ENCODE data around the gene AQP2.
A peak's percentile ranks its signal among the peaks of the same experiment; 100 is the strongest.

AQP2 gene

GRCh38 chr12:49942921-49943624 lies 7.5 kb upstream of the AQP2 start:
- DNase-seq = no peak

GRCh38 chr12:49943625-49943960 lies 6.9 kb upstream of the AQP2 start:
- DNase-seq = no peak

DNA sequence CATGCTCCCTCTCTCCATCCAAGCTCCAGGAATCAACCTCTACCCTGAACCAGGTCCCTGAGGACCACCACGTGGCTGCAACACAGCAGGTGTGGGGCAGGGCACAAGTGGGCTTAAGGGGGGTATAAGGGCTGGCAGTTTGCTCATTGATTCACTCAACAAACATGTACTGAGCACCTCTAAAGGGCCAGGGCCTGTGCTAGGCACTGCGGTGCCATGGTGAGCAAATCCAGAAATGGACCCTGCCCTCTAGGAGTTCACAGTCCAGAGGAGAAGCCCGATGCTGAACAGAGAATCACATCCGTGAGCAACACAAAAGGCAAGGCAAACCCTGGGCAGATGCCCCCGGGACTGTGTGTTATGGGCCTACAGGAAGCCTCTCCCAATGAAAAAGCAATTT lies 6.5 kb upstream of the AQP2 start:
- DNase-seq = no peak

DNA sequence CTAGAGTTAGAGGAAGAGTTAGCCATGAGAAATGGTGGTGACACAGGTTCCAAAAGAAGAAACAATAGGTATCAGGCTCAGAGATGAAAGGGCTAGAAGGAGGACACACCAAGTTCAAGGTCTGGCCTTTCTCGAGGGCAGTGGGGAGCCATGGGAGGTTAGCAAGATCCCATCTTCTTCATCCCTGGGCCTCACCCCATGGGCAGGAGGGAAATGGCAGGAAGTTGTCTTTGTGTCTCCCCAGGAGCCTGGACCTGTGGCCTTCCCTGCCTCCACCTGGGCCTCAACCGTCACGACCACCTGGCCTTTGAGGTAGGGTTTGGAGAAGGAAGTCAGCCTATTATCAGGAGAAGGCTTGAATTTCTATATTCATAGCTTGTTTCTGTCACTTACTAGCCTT lies 5.8 kb upstream of the AQP2 start:
- no peak for DNase-seq

DNA sequence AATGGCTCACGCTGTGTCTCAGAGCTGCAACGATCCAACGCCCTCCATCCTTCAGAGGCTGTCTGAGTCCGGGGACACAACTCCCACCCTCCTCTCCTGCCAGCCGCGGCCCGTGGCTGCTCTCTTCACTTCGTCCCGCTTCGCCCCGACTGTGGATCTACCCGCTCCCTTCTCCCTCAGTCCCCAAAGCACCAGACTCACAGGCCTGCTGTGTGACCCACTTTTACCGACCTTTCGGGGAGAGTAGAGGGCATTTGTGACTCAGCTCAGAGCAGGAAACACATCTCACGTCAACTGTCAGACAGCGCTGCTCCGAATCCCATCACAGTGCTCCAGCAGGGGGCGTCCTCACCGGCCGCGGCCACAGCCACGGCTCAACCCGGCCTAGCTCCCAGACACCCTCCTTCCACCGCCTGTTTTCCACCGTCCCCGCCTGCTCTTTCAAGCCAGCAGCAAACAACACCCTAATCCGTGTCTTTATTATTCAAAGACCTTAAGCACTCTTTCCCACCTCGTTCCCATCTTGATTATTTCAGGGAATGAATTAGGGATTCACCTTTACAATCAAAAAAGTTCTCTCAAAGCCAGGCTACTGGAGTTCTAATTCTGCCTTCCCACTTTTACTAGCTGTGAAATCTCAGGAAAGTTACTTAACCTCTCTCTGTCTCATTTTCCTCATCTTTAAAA lies 5.0 kb upstream of the AQP2 start:
- peak; percentile 90 for DNase-seq

GRCh38 chr12:49946086-49946485 lies 4.5 kb upstream of the AQP2 start:
- no peak for DNase-seq

DNA sequence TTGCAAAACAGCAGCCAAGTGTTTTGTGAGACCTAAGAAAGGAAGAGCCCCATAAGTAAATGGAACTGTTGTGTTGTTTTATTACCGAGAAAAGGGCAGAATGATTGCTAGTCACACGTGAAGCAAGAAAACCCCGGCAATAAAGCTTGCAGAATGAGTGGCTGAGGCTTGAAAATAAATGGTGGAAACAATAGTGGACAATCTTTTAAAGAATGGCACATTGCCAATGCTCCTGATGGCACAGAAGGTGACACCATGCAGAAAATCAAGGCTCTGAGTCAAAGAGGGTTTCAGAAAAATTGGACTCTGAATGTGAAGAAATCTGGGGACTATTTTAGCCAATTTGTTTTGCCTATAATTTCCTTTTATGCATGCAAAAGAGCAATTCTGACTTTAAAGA lies 4.0 kb upstream of the AQP2 start:
- DNase-seq = no peak

DNA sequence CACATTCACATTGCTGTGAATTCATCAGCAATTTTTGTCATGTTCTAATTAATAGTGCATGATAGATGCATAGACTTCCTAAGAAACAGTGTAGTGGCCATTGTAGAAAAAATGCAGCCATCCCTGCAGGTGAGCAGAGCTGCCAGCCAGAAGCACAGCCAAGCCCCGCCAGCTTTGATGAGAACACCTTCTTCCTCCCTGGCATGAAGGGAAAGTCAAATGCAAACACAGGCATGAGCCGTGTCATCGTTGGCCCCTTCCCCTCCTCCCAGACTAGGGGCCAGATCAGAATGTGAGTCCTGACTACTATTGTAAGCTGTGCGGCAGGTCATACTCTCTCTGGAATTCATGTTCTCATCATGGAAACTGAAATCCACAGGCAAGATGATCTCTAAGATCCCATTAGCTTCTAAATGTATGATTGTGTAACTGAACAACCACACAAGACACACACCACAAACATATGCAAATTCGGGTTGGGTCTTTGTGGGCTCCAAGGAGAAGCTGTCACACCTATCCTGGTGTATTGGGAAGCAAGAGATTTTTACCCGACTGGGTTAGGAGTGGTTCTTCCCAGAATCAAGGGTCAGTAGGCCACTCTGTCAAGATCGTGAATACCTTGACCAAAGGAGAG lies 2.8 kb upstream of the AQP2 start:
- DNase-seq = no peak

DNA sequence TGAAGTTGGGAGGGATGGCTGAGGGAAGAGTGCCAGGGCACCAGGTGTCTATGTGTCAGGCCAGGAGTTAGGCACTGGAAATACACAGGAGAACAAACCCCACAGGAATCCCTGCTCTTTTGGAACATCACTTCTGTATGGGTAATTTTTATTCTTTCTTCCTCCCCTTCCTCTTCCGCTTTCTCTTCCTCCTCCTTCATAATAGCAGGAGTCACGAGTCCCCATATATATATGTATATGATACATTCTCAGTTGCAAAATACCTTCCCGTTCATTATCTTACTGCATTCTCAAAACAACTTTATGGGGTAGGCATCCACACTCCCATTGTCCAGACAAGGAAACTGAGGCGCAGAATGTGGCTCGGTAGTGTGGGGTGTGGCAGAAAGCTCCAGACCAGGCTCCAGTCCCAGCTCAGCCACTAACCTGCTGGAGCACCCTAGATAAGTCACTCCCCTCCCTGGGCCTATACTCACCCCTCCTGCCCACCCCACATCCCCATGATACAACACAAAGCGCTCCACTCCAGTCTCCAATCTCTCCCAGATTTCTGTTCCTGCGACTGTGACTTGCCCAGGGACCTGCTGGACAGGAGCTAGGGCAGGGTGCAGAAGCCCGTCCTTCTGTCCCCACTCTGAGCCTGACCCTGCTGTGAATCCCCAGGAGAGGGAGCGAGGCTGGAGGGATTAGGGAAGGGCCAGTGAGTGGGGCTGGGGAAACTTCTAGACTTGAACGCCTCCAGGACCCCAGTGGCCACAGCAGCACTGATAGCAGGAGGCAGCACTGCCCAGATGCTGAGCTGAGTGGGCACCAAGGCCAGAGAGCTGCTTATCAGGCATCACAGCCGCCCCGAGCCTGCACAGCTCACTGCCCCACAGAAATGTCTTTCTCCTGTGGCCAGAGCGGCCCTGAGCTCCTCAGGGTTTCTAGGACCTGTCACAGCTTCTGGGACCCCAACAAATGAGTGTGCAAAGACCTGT lies 1.4 kb upstream of the AQP2 start:
- DNase-seq = no peak

DNA sequence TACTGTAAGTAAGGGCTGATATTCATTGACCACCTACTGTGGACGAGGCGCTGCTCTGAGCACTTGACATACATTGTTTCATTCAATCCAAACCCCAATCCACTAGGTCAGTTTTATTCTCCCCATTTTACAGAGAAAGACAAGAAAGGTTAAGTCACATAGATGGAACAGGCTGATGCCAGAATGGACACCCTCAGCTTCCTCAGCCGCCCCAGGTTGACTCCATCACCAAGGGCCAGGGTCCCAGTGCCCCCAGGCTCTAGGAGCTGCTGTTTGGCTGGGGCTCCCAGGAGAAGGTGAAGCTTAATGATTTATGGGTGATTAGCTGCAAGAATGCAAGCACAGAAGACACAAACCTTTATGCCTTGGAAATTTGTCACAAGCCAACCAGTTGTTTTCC lies 671 bp upstream of the AQP2 start:
- no peak for DNase-seq

- no peak for DNase-seq
Measured at GRCh38 chr12:49951411-49952240, 1.1 kb downstream of the AQP2 start.

GRCh38 chr12:49952391-49953055 lies 2.0 kb downstream of the AQP2 start:
- DNase-seq = no peak

DNA sequence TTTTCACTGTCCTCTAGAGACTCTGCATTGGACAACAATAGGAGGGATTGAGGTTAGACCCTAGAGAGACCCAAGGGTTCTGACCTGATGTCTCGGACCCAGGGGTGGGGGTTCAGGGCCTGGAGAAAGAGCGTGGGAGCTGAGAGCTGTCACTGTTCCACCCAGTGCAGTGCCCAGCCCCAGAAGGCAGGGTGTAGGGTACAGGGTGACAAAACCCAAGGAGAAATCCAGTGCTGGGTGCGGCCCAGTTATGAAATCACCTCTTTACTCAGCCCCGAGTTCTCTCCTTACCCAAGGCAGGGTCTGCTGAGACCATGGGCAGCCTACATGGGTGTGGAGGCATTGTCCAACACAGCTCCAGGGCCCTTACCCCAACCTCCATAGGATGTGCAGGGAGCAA lies 2.6 kb downstream of the AQP2 start:
- DNase-seq = no peak

GRCh38 chr12:49953961-49954846 lies 3.7 kb downstream of the AQP2 start:
- no peak for DNase-seq

- DNase-seq = no peak
Measured at GRCh38 chr12:49954863-49955830, 4.6 kb downstream of the AQP2 start.

DNA sequence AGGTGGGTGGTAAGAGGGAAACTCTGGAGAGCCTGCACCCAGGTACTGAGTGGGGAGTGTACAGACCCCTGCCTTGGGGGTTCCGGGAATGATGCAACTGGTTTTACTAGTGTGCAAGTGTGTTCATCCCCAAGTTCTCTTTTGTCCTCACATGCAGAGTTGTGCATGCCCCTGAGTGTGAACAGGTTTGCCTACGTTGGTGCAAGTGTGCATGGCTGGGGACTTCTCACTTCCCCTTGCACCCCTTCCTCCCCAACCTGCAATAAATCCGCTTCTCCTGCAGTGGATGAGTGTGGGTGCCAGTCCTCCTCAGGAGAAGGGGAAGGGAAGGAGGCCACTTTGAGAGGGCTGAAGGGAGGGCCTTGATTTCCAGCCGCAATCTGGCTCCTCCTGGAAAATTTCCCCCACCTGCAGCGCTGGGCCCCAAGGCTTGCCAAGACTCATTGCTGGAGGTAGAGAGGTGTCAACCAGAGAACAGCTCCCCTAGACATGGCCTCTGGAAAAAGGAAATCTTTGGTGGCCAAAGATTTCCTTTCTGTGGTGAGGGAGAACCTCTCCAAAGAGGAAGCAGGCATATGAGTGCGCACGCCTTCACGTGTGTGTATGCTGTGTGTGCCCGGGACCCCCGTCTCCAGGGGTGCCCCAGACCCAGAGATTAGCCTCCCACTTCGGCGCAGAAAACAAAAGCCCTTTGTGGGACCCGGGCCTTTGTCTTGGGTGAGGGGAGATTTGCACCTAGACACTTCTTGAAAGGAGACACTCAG lies 5.5 kb downstream of the AQP2 start:
- DNase-seq = no peak

- DNase-seq = no peak
Measured at GRCh38 chr12:49956663-49957569, 6.4 kb downstream of the AQP2 start.

DNA sequence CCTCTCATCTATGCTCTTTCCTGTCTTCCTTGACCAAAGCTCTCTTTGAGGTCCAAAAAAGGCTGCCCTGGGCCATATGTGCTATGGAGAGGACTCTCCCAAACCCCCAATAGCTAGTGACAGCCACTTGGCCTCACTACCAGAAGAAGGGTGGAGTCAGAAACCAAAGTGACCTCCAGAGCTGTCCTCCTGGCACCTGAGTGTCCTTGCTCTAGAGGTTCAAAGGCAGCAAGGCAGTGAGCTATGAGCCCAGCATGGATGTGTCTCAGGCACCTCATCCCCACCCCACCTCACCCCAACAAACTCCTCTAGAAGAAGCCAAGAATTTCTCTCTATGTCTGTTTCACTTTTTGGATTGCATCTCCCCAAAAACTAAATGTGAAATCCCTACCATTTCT lies 7.0 kb downstream of the AQP2 start:
- no peak for DNase-seq

All from stimulated activated CD4-positive, alpha-beta T cell treated with anti-CD3 and anti-CD28 coated beads, Interleukin-1b, Interleukin-23, amount 100 ng/mL, for 48 hours (primary cell).